Stomach (tissue), 4 donors: ENCODE data around the gene ACMSD.

Source experiments
- EP300 ChIP-seq: sonication (generic); formaldehyde crosslinking; IDR thresholded peaks from one replicate; pipeline ENCODE4 v1.6.1; 2017; ENCODE audit warnings: antibody characterized with exemption
- POLR2A ChIP-seq, 4 donors: fragments of 450-650 bp; IDR thresholded peaks; one replicate each; pipeline ENCODE4 v1.6.1; 2016; ENCODE audit warnings: antibody characterized with exemption in 4 of 4, control low read depth in 2 of 4, mild to moderate bottlenecking in 1 of 4, moderate library complexity in 1 of 4
- POLR2AphosphoS5 ChIP-seq, 3 donors: sonication (generic); formaldehyde crosslinking; IDR thresholded peaks; one replicate each; pipeline ENCODE4 v1.6.1; 2016; ENCODE audit warnings: antibody characterized with exemption in 3 of 3
- TF ChIP-seq, protein P1 (sequence below), 7 experiments: fragments of 450-650 bp in 4 of 7; fragments of 200-600 bp in 3 of 7; sonication (generic) in 3 of 7; IDR thresholded peaks; one replicate each; pipeline ENCODE4 v1.5.1; 2016 to 2019; ENCODE audit warnings: antibody characterized with exemption in 7 of 7, control low read depth in 2 of 7, mild to moderate bottlenecking in 1 of 7

DNA sequence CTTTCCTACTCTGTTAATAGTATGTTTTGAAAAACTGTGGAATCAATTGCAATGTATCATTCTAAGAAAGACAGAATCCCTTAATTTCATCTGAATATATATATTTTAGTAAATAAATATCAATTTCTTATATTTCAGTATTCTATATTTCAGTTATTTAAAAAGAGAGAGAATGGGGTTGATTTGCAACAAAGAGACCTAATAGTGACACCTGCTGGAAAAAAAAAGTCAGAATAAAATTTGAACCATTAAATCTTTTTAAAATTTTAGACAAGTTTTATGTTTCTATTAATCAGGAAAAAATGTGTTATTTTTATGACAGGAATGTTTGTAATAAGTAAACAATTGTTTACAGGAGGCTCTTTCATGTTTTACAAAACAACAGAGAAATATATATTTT is 59.5 kb downstream of the ACMSD start:
- TF ChIP-seq, protein P1, sequence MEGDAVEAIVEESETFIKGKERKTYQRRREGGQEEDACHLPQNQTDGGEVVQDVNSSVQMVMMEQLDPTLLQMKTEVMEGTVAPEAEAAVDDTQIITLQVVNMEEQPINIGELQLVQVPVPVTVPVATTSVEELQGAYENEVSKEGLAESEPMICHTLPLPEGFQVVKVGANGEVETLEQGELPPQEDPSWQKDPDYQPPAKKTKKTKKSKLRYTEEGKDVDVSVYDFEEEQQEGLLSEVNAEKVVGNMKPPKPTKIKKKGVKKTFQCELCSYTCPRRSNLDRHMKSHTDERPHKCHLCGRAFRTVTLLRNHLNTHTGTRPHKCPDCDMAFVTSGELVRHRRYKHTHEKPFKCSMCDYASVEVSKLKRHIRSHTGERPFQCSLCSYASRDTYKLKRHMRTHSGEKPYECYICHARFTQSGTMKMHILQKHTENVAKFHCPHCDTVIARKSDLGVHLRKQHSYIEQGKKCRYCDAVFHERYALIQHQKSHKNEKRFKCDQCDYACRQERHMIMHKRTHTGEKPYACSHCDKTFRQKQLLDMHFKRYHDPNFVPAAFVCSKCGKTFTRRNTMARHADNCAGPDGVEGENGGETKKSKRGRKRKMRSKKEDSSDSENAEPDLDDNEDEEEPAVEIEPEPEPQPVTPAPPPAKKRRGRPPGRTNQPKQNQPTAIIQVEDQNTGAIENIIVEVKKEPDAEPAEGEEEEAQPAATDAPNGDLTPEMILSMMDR (IDR thresholded peaks at IDR 0.05) = peak in 2 of 7 experiments; percentile 26 to 41
- TF ChIP-seq POLR2A (IDR thresholded peaks at IDR 0.05) (no peak), EP300 (no peak), POLR2AphosphoS5 (IDR thresholded peaks at IDR 0.05) (no peak)
